Subcutaneous adipose tissue (tissue), 4 donors: ENCODE data around the gene R3HDM2. TPM values are rescaled to one million over a fixed set of nuclear protein-coding genes. Genes with fewer than 3 reads are reported as not detected.

ENCODE experiments used
- total RNA-seq, 4 donors: library from RNA; depleted of rRNA; stranded (reverse); fragments of >200 nt; gene quantifications; one replicate each; pipeline ENCODE4 v1.1.0, GENCODE V29; 2016
- TF ChIP-seq, protein P1 (sequence below): fragments of 450-650 bp; IDR thresholded peaks from one replicate; pipeline ENCODE4 v1.5.1; 2016; ENCODE audit warnings: low read depth, mild to moderate bottlenecking, control low read depth, antibody characterized with exemption, moderate library complexity

The R3HDM2 gene
- total RNA-seq, 4 donors from 2014 or later = 48.2 to 51.2 (median 48.7) TPM

DNA sequence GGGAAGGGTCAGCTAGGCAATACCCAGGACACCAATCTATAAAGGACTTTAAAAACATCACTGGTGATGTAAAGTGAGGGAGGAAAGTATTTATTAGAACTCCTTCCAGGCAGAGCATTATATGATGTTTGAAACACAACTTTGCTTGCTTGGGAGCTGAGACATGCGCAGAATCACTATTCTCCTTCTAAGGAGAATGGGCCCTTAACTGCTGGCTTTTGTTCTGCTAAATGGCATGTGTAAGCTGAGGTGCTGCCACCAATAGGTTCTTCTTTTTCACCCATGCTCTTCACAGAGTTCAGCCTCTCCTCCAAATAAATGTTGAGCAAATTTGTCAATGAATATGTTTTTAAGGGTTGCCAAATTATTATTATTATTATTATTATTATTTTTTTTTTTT, 183.8 kb downstream of the R3HDM2 start:
- TF ChIP-seq, protein P1, sequence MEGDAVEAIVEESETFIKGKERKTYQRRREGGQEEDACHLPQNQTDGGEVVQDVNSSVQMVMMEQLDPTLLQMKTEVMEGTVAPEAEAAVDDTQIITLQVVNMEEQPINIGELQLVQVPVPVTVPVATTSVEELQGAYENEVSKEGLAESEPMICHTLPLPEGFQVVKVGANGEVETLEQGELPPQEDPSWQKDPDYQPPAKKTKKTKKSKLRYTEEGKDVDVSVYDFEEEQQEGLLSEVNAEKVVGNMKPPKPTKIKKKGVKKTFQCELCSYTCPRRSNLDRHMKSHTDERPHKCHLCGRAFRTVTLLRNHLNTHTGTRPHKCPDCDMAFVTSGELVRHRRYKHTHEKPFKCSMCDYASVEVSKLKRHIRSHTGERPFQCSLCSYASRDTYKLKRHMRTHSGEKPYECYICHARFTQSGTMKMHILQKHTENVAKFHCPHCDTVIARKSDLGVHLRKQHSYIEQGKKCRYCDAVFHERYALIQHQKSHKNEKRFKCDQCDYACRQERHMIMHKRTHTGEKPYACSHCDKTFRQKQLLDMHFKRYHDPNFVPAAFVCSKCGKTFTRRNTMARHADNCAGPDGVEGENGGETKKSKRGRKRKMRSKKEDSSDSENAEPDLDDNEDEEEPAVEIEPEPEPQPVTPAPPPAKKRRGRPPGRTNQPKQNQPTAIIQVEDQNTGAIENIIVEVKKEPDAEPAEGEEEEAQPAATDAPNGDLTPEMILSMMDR = no peak

DNA sequence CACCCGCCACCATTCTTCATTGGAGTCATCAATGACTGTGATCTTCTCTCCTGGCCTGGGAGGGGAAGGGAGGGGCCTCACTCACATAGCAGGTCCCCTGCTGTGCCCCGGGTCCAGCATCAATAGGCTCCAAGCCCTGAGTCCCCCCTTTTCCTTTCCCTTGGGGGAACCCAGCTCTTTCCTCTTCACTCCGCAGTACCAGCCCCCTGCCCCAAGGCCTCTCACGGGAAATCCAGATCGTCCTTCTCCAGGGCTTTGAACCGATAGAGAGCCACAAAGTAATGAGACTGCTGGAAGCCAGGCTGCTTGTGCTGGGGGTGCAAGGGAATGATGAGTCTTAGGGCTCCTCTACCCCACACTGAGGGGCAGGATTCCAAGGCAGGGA, 186.5 kb downstream of the R3HDM2 start:
- TF ChIP-seq, protein P1 = no peak

DNA sequence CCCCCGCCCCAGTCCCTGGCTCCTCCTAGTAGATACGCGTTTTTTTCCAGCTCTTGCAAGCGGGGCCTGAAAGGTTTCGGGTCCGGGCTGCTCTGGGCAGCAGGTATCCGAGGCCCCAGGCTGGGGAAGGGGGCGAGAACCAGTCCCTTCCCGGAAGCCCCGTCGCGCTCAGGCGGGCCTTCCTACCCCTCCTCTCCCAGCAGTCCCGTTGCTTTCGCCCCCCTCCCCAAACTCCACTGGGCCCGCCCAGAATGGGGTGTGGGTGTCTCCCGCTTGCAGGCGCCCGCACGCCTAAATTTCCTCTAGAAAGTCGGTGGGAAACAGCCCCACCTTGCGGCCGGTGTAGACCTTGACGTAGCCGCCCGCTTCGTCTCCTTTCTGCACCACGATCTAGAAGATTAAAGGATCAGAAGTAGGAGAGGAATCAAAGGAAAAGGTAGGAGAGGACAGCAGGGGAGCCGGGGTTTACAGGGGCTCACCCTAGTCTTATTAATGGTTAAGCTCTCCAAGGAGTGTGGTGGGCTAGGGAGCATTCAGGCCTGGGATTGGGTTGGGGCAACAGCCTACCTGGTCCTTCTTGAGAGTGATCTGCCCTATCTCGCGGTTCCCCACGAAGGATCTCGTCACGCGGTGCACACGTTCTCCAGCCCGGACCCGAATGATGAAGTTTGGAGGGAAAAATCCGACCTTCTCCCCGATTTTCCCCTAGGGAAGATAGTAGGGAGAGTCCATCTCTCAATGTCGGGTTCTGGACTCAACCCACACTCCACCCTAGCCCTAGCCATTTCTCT, 187.1 kb downstream of the R3HDM2 start:
- TF ChIP-seq, protein P1 = no peak

DNA sequence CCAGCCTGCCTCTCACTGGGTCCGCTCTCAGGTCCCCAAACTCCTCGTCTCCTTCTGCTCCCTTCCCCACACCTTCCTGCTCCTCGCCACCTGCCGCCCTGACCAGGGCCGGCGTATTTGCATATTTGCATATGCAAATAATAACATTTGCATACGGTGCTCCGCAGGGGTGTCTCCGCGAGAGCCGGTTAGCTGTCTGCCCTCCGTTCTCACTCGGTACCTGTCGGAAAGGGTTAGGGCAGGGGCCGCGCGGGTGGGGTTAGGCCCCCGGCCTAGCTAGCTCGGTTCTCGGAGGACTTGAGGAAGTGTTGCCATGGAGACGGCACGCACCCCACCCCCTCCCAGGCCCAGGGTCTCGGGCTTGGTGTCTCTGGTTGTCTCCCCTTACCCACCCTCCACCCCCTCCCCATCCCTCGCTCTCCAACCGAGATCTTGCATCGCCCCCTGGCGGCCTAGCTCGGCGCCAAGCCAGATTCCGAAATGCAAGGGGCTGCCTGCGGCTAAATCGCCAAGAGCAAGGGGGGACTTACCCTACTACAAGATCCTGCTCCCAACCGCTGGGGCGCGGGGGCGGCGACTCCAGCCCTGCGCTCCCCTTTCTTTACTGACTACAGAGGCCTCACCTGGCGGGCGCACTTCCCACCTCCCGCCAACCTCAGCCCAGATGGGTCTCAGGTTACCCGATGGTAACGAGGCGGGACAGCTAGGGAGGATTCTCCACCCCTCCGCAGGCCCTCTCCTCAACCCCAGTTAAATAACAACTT, 188.0 kb downstream of the R3HDM2 start:
- TF ChIP-seq, protein P1 = no peak

DNA sequence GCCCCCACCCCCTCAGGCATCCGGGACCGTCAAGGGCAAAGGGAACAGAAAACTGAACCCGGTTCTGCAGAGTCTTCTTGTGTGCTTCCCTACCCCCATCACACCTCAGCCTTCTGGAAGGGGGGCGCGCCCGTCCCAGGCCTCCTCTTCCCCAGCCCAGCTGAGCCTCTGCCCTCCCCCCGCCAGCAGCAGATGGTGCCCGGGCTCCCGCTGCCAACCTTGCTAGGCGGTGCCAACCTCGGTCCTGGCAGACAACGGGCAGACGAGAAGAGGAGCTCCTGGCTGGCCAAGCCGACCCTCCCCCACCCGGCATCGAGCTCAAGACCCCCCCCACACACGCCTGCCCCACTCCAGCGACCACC, 188.5 kb downstream of the R3HDM2 start:
- TF ChIP-seq, protein P1 = no peak

DNA sequence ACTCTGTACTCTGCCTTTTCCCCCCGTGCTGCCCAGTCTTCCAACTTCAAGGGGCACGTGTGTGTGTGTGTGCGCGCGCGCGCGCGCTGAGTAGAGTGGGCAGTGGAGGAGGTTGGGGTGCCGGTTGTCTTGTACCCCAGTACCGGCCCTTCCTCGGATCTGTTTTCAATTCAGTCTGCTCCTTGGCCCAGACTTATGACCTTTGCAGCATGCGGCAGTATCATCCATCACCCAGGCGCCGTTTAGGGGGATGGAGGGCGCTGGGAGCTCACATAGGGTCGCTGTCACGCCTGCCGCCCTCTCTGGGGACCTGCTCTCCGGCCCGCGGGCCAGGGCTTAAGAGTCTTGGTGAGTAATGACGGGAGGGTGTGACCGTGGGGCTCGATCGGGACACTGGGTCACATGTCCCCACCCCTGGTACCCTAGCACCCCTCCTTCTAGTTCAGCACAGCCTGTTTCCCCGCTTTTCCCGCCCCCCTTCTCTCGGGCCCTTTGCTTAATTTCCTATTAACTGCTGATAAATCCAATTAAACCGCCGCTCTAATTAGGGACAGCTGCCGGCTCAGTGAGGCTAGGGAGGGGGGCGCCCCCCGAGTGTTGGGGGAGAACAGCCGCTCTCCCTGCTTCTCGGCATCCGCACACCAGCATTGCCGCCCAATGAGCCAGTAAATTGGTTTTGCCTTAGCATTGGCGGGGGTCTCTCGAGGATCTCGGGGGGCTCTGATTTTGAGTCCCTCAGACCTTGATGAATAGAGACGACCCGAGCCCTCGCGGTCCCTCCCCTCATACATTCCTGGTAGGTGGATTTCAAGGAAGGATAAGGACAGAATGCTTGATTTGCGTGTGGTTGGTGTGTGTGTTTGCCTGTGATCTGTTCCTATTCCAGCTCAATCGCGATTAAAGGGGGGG, 189.2 kb downstream of the R3HDM2 start:
- TF ChIP-seq, protein P1 = no peak

DNA sequence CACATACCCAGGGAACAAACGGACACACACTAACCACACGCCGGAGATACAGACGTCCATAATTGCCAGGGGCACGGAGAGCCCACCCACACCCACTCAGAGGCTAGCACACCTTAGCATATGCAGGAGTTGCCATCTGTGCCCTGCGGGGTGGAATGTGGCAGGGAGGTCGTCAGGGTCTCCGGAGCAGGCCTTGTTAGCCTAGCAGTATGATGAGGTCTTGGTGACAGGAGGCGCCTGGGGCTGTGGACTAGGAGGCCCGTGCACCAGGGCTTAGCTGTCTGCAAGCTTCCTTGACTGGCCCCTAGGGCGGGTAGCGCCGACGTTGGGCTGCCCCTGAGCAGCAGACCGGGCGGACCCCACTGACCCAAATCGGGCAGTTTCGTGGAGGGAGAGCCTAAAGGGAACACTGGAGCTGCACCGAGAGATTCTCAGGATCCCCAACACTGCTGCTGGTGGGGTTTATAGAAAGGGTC, 189.9 kb downstream of the R3HDM2 start:
- TF ChIP-seq, protein P1 = no peak
